ENCODE results near the gene C11orf21. TPM values are rescaled to one million over a fixed set of nuclear protein-coding genes. Genes with fewer than 3 reads are reported as not detected.

Gene C11orf21
- total and polyA plus RNA-seq, 2 of the 8 experiments (the other 6 are each of a cell fraction or from before 2014, with no cell fraction given), result not detected

GRCh38 chr11:2342981-2343380 is 41.3 kb upstream of the C11orf21 start:
- H2BK15ac ChIP-seq (ENCODE audit: low read length), result no peak overlapping the region
- no peak overlapping the region for H2BK12ac ChIP-seq (ENCODE audit: low read depth, low read length)
- DNase-seq (ENCODE audit: low read depth in 1 of 2, low spot score in 2 of 2), result no peak
- H3K9ac ChIP-seq (replicated peaks in 1 of 4; ENCODE audit: extremely low read depth in 1 of 4, low read depth in 3 of 4, low read length in 3 of 4), result no peak overlapping the region
- no peaks in the 10 kb centered on the region for H3K27me3 ChIP-seq (replicated peaks in 1 of 4; ENCODE audit: control insufficient read depth in 3 of 4, extremely low read depth in 1 of 4, insufficient read depth in 3 of 4, low read length in 3 of 4)
- TF ChIP-seq MAX (IDR thresholded peaks at IDR 0.05) (no peak), SP2 (IDR thresholded peaks at IDR 0.05; ENCODE audit: low read length) (no peak), CHD2 (IDR thresholded peaks at IDR 0.05; ENCODE audit: low read length) (no peak), SIRT6 (IDR thresholded peaks at IDR 0.05; ENCODE audit: low read length) (no peak), BACH1 (IDR thresholded peaks at IDR 0.05; ENCODE audit: low read length) (no peak), EZH2 (IDR thresholded peaks at IDR 0.05; ENCODE audit: low read depth, low read length, severe bottlenecking) (no peak), PHF8 (conservative IDR thresholded peaks at IDR 0.05; ENCODE audit: low read depth, low read length) (no peak), CHD1 (IDR thresholded peaks at IDR 0.05; ENCODE audit: low read depth, low read length) (no peak), KDM5A (IDR thresholded peaks at IDR 0.05; ENCODE audit: low read length) (no peak), CREB1 (IDR thresholded peaks at IDR 0.05) (no peak), YY1 (IDR thresholded peaks at IDR 0.05; ENCODE audit: low read depth, low read length) (no peak), FOSL1 (IDR thresholded peaks at IDR 0.05; ENCODE audit: insufficient read depth, low read depth, low read length) (no peak), NANOG (IDR thresholded peaks at IDR 0.05; ENCODE audit: insufficient read depth, low read depth, low read length, poor library complexity, severe bottlenecking) (no peak), BCL11A (IDR thresholded peaks at IDR 0.05; ENCODE audit: low read depth in 2 of 2, low read length in 2 of 2) (no peak)
- H3K79me2 ChIP-seq (ENCODE audit: control insufficient read depth in 1 of 2, insufficient read depth in 2 of 2, low read length in 2 of 2), result no peaks in the 10 kb centered on the region
- H3K79me1 ChIP-seq (ENCODE audit: low read depth, low read length), result no peaks in the 10 kb centered on the region; the same call in 1 of the 2 replicates
- ChIA-PET CTCF (ENCODE audit: partially characterized antibody) (interaction anchor here (1.5 to 1.8 kb wide), 2 partner anchors 25 to 76 kb away, joined by 3 to 5 read pairs; no protein-coding TSS in a partner anchor), POLR2A (ENCODE audit: partially characterized antibody) (interaction anchor here (1.5 to 1.8 kb wide), 2 partner anchors 35 to 39 kb away, joined by 5 to 7 read pairs; no protein-coding TSS in a partner anchor)
- no peak overlapping the region for H3K4me3 ChIP-seq (ENCODE audit: extremely low read depth in 1 of 4, insufficient read depth in 2 of 4, low read depth in 3 of 4, low read length in 4 of 4)
- no peaks in the 10 kb centered on the region for H4K20me1 ChIP-seq (replicated peaks in 1 of 2; ENCODE audit: control insufficient read depth in 1 of 2, insufficient read depth in 2 of 2, low read length in 2 of 2)
- H3K4me1 ChIP-seq (replicated peaks in 1 of 4; ENCODE audit: control insufficient read depth in 3 of 4, insufficient read depth in 4 of 4, low read length in 3 of 4), result peaks cover 0 to 2% (median under 1%) of the 10 kb centered on the region in 4 experiments; a peak in 3 of 7 replicates
- peaks cover 0 to 12% of the 10 kb centered on the region in 2 experiments; a peak in 2 of 4 replicates for H3K9me3 ChIP-seq (ENCODE audit: insufficient read depth in 2 of 2, low read depth in 1 of 2, low read length in 1 of 2)
- H3K4ac ChIP-seq (replicated peaks; ENCODE audit: insufficient read length, low read depth, low read length), result no peak overlapping the region
- WGBS, 2 experiments (ENCODE audit: extremely low coverage in 1 of 2, insufficient coverage in 1 of 2, insufficient read length in 1 of 2, insufficient replicate concordance in 2 of 2, low coverage in 1 of 2, low lambda C conversion rate in 2 of 2, missing lambda C conversion rate in 1 of 2), result 75% methylated on average over 5 of the region's 5 CpGs; no CpG with 5 or more reads in 1 of the 2 experiments
- no peak overlapping the region for H3K27ac ChIP-seq (ENCODE audit: low read depth, low read length)
- H4K91ac ChIP-seq (replicated peaks; ENCODE audit: insufficient read length, low read length), result no peak overlapping the region
- no peak overlapping the region for H3K18ac ChIP-seq (ENCODE audit: extremely low read depth, low read length)
- H3K23me2 ChIP-seq (ENCODE audit: low read depth, low read length), result no peaks in the 10 kb centered on the region
- H3K23ac ChIP-seq (ENCODE audit: insufficient read length), result no peak overlapping the region
- no peak overlapping the region for H4K5ac ChIP-seq (ENCODE audit: insufficient read length, low read depth, low read length)
- no peak overlapping the region for H4K8ac ChIP-seq (ENCODE audit: extremely low read depth, insufficient read depth, low read length)
- no peak overlapping the region for H2BK120ac ChIP-seq (replicated peaks; ENCODE audit: low read depth, low read length)
- no peak overlapping the region for H3K4me2 ChIP-seq (ENCODE audit: insufficient read depth in 1 of 2, low read depth in 2 of 2, low read length in 2 of 2)
- H3K56ac ChIP-seq (replicated peaks; ENCODE audit: insufficient read length, low read depth, low read length), result no peak overlapping the region
- no peak overlapping the region for H2BK5ac ChIP-seq (ENCODE audit: low read depth, low read length)
- no peak overlapping the region for H2AK5ac ChIP-seq (ENCODE audit: low read depth, low read length)
- H3K36me3 ChIP-seq (ENCODE audit: control insufficient read depth in 2 of 4, insufficient read depth in 4 of 4, low read length in 3 of 4), result no peaks in the 10 kb centered on the region
- FAIRE-seq, result no peak
- no peak overlapping the region for H3K14ac ChIP-seq (ENCODE audit: insufficient read length)
- no peak overlapping the region for H2BK20ac ChIP-seq (ENCODE audit: low read length)
- H2AFZ ChIP-seq (ENCODE audit: low read length), result no peak overlapping the region

Measured in H1 (cell line).